IPS DF 6.9 (cell line): Measurements from ENCODE around the gene SLC6A6.
"Not testable (repeated sequence)": the region's sequence is repeated elsewhere in the genome, so short reads cannot be mapped to it uniquely, and the experiment has no call there.

Experiments used
- DNase-seq: peaks from one replicate; pipeline ENCODE4 v3.0.0-alpha.2; 2013; ENCODE audit warnings: low read depth, low spot score
- H3K27ac ChIP-seq: one replicate; pipeline ENCODE4 v1.5.1; 2013; ENCODE audit warnings: low read length, control low read depth
- H3K27me3 ChIP-seq: 2 replicates; pipeline ENCODE4 v1.6.1; 2013; ENCODE audit warnings: mild to moderate bottlenecking, low read length; ENCODE audit not compliant: control insufficient read depth, insufficient read depth
- H3K36me3 ChIP-seq: 2 replicates; pipeline ENCODE4 v1.6.1; 2013; ENCODE audit warnings: low read length; ENCODE audit not compliant: control insufficient read depth, insufficient read depth
- H3K4me1 ChIP-seq: 2 replicates; pipeline ENCODE4 v1.6.1; 2013; ENCODE audit warnings: low read length; ENCODE audit not compliant: control insufficient read depth, insufficient read depth
- H3K4me3 ChIP-seq: 2 replicates; pipeline ENCODE4 v1.5.1; 2013; ENCODE audit warnings: mild to moderate bottlenecking, low read length
- H3K9me3 ChIP-seq: 2 replicates; pipeline ENCODE4 v1.6.1; 2013; ENCODE audit warnings: low read length, inconsistent platforms; ENCODE audit not compliant: control insufficient read depth, insufficient read depth
- WGBS: extraction: QIAGEN DNeasy Blood & Tissue Kit; methylation state at CpG from one replicate; pipeline ENCODE4 v1.1.7; 2013; ENCODE audit warnings: mixed read lengths, missing lambda C conversion rate; ENCODE audit not compliant: insufficient read length, insufficient coverage; 5-methylcytosine and 5-hydroxymethylcytosine counted together

The SLC6A6 gene

DNA sequence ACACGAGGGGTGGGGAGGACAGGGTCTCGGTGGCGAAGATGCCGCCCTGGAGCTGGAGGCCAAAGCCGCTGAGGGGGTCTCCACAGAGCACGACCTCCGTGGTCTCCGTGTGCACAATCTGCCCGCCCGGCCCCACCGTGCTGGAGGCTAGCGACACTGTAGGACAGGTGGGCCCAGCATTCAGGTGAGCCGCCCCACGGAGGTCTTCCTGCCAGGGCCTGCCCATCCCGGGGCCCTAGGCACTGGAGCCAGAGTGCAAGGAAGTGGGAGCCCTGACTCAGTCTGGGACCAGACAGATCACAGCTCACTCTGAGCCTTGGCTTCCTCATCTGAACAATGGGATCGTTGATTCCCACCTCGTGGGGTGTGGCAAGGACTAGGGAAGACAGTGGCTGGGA is 111.9 kb downstream of the SLC6A6 start:
- Histone ChIP-seq H3K9me3 (no peaks in the 10 kb centered on the region), H3K4me1 (peaks cover 3% of the 10 kb centered on the region; the same call in 1 of the 2 replicates), H3K4me3 (no peak overlapping the region), H3K36me3 (no peaks in the 10 kb centered on the region), H3K27ac (no peak overlapping the region), H3K27me3 (no peaks in the 10 kb centered on the region)
- no peak for DNase-seq
- WGBS, result no CpG with 5 or more reads among the region's 17 CpGs

DNA sequence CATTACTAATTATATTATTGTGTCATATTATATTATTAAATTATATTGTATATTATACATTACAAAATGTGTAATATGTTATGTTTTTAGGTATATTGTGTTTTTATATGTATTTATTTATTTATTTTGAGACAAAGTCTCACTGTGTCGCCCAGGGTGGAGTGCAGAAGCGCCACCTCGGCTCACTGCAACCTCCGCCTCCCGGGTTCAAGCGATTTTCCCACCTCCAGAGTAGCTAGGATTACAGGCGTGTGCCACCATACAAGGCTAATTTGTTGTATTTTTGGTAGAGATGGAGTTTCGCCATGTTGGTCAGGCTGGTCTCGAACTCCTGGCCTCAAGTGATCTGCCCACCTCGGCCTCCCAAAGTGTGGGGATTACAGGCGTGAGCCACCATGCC is 113.1 kb downstream of the SLC6A6 start:
- no CpG with 5 or more reads among the region's 11 CpGs for WGBS
- DNase-seq, H3K36me3 ChIP-seq: not testable (repeated sequence)

DNA sequence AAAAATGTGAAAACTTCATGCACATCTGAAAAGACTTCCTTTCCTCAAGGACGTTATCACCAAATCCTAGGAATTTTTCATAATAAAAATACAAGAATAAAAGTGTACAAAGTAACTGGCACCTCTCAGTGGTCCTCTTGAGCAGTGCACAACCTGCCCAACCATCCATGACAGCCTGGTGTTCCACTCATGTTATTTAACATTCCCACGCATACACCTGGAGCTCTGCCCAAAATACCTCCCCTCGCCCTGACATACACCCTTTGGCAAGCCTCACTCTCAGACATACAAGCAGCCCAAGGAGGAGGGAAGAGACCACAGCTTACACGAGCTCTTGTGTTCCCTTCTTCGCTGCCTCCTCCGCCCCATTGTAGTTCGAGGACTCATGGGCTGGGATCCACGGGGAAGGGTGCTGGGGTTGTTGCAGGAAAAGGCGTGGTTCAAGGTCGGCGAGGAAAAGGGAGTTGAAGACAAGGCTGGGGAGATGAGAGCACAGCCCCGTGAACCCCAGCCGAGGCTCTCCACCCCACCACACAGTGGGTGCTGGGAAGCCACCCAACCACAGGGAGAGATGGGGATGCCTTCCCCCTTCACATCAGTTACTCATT is 114.4 kb downstream of the SLC6A6 start:
- WGBS, result no CpG with 5 or more reads among the region's 13 CpGs
- H3K27me3 ChIP-seq, result no peaks in the 10 kb centered on the region
- no peak overlapping the region for H3K27ac ChIP-seq
- no peaks in the 10 kb centered on the region for H3K9me3 ChIP-seq
- H3K36me3 ChIP-seq, result no peaks in the 10 kb centered on the region
- no peak for DNase-seq
- H3K4me1 ChIP-seq, result 0 out of 2 replicates have a peak, but pooled peaks cover 1% of the 10 kb centered on the region
- H3K4me3 ChIP-seq, result no peak overlapping the region

More for the DNA sequence above, 113.1 kb downstream of the SLC6A6 start:
- not testable (repeated sequence) for H3K9me3 ChIP-seq, H3K4me1 ChIP-seq, H3K27me3 ChIP-seq, H3K27ac ChIP-seq, H3K4me3 ChIP-seq

DNA sequence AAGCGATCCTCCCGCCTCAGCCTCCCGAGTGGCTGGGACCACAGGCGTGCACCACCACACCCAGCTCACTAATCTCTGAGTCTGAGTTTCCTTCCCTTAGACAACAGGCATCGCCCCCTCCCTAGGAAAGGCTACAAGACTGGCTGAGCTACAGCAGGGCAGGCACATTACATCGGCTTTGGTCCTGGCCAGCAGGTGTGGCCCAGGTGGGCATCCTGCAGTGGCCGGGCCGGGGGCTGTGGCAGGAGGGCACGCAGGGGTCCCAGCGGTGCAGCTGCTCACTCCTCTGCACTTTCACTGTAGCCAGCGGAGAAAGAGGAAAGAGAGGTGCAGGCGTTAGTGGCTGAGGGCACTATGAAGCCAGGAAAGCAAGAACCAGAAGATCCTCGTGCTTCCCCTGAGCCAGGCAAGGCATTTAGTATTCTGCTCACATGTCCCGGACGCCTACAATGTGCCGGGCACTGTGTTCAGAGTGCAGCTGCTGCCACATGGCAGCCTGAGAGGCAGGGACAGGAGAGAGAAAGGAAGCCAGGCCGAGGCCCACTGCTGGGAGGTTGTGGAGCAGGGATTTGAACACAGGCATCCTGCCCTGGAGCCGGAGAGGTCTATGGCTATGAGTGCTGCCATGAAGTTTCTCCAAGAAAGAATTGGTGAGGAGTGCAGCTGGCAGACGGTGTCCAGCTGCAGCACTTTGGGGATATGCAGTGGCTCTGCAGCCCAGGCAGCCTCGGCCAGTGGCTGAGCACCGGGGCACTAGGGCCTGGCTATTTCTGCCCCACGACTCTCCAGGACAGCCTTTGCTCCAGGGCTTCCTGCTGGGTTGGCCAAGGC is 115.4 kb downstream of the SLC6A6 start:
- no peak overlapping the region for H3K4me3 ChIP-seq
- H3K27me3 ChIP-seq, result no peaks in the 10 kb centered on the region
- no peaks in the 10 kb centered on the region for H3K36me3 ChIP-seq
- H3K4me1 ChIP-seq, result 0 out of 2 replicates have a peak, but pooled peaks cover 1% of the 10 kb centered on the region
- H3K9me3 ChIP-seq, result no peaks in the 10 kb centered on the region
- WGBS, result no CpG with 5 or more reads among the region's 22 CpGs
- DNase-seq, result no peak
- H3K27ac ChIP-seq, result no peak overlapping the region

DNA sequence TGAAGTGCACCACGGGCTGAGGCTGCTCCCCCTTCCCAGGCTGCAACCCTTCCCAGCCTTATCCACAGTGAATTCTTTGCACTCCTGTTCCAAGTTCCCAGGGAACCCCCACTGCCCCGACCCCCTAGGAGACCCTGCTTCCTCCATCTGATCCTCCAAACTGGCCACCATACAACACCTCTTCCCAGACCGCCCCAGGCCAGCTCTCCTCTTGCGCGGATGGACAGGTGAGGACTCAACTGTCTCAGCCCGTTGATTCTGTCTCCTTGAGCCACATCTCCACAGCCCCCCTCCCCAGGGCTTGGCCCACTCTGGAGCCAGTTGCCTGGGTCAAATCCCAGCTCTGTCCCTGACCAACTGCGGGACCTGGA is 116.0 kb downstream of the SLC6A6 start:
- no CpG with 5 or more reads among the region's 7 CpGs for WGBS
- no peaks in the 10 kb centered on the region for H3K27me3 ChIP-seq
- H3K9me3 ChIP-seq, result no peaks in the 10 kb centered on the region

DNA sequence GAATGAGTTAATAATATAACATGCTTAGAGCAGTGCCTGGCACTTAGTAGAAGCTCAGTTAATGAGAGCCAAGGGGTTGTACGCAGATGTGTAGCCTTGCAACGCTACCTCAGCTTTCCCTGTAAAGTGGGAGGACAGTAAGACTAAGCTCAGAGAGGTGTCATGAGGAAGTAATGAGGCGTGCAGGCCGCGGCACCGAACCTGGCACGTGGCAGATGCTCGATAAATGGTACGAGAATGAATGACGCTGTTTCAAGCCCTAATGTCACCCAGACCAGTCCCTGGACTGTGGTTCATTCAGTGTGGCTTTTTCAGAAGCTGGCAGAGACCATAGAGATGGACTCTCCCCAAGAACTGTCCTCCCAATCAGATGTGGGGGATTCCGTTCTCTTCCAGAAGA is 116.5 kb downstream of the SLC6A6 start:
- no peaks in the 10 kb centered on the region for H3K36me3 ChIP-seq
- no CpG with 5 or more reads among the region's 11 CpGs for WGBS
- H3K4me1 ChIP-seq, result no peaks in the 10 kb centered on the region; the same call in 1 of the 2 replicates
- DNase-seq, result no peak
- no peaks in the 10 kb centered on the region for H3K9me3 ChIP-seq
- no peak overlapping the region for H3K4me3 ChIP-seq
- no peaks in the 10 kb centered on the region for H3K27me3 ChIP-seq
- no peak overlapping the region for H3K27ac ChIP-seq

More for the DNA sequence above, 116.0 kb downstream of the SLC6A6 start:
- Histone ChIP-seq H3K4me3 (no peak overlapping the region), H3K36me3 (no peaks in the 10 kb centered on the region), H3K4me1 (0 out of 2 replicates have a peak, but pooled peaks cover 1% of the 10 kb centered on the region), H3K27ac (no peak overlapping the region)
- DNase-seq, result no peak

DNA sequence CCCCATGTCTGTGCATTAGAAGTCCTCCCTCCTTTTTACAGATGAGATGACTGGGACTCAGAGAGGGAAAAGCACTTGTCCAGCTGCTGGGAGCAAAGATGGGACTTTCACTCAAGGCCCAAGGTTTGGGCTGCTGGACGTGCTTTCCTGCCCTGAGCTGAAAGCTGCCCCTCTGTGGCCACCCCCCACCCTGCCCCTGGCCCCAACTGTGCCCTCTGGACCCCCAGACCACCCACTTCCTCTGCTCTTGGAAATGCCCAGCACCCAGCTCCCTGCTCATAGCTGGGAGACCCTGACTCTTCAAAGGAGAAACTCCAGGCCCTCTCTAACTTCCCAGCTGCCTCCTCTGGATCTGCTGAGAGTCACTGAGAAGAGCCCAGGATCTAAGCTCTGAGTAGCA is 117.0 kb downstream of the SLC6A6 start:
- no peaks in the 10 kb centered on the region for H3K36me3 ChIP-seq
- H3K27me3 ChIP-seq, result no peaks in the 10 kb centered on the region
- H3K27ac ChIP-seq, result no peak overlapping the region
- no peaks in the 10 kb centered on the region; the same call in 1 of the 2 replicates for H3K4me1 ChIP-seq
- no peak overlapping the region for H3K4me3 ChIP-seq
- no peaks in the 10 kb centered on the region for H3K9me3 ChIP-seq
- WGBS, result no CpG with 5 or more reads among the region's 1 CpG
- no peak for DNase-seq

DNA sequence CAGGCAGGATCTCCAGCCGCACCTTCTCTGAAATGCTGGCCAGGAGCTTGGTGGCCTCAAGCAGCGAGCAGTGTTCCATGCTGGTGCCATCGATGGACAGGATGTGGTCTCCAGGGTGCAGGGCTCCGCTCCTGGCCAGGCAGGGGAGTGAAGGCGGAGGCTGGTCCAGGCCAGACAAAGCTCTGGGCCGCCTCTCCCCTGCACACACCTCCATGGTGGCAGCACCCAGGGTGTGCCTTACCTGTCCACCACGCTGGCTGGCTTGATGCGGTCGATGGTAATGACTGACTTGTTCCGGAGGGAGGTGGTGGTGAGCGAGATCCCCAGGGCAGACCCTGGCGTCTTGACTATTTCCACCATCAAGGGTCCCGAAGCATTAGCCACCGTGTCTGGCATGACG is 117.7 kb downstream of the SLC6A6 start:
- DNase-seq, result no peak
- Histone ChIP-seq H3K27me3 (no peaks in the 10 kb centered on the region), H3K36me3 (no peaks in the 10 kb centered on the region), H3K9me3 (no peaks in the 10 kb centered on the region), H3K4me3 (no peak overlapping the region), H3K27ac (no peak overlapping the region), H3K4me1 (no peaks in the 10 kb centered on the region; the same call in 1 of the 2 replicates)
- whole genome bisulfite sequencing, result no CpG with 5 or more reads among the region's 15 CpGs

DNA sequence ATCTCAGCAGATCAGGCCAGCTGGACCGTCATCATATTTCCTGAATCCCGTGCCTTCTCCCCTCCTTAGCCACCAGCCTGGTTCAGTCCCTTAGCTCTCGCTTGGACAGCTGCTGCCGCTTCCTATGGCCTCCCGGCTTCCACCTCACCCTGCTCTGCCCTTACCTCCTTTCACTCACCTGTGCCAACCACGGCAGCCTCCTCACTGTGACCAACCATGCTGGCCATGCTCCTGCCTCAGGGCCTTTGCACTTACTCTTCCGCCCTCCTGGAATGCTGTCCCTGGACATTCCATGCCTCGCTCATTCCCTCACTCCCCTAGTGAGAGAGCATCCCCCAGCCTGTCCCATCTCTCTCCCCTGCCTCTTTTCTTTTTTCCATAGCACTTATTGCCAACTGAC is 118.6 kb downstream of the SLC6A6 start:
- WGBS, result no CpG with 5 or more reads among the region's 8 CpGs
- H3K9me3 ChIP-seq, result no peaks in the 10 kb centered on the region
- peaks cover 2% of the 10 kb centered on the region for H3K4me1 ChIP-seq
- no peak for DNase-seq
- no peaks in the 10 kb centered on the region for H3K27me3 ChIP-seq
- no peak overlapping the region for H3K4me3 ChIP-seq
- H3K27ac ChIP-seq, result no peak overlapping the region
- no peaks in the 10 kb centered on the region for H3K36me3 ChIP-seq

DNA sequence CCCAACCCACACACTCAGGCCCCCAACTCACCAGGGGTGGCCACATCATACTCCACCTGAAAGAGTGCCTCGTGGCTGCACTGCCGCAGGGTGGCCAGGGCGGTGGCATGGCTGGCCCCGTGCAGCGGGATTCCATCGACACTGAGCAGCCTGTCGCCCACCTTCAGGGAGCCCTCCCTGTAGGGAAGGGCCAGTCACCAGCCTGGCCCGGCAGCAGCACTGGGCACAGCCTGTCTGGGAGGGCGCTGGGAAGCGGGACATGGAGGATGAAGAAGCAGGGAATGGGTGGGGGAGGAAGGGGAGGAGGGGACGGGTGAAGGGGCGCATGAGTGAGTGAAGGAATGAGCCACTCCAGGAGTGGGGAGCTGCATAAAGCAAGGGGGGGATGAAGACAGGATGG is 119.2 kb downstream of the SLC6A6 start:
- Histone ChIP-seq H3K36me3 (no peaks in the 10 kb centered on the region), H3K4me1 (peaks cover 2% of the 10 kb centered on the region), H3K9me3 (no peaks in the 10 kb centered on the region), H3K27me3 (no peaks in the 10 kb centered on the region), H3K27ac (no peak overlapping the region), H3K4me3 (no peak overlapping the region)
- WGBS, result no CpG with 5 or more reads among the region's 12 CpGs
- no peak for DNase-seq
